Mesenchymal stem cell (in vitro differentiated cells and primary cell): Measurements from ENCODE around the gene NTRK2.

Experiments
- DNase-seq: peaks from one replicate; pipeline ENCODE4 v3.0.0-alpha.2; 2013
- H2AFZ ChIP-seq: one replicate; pipeline ENCODE4 v1.6.1; 2013; ENCODE audit warnings: low read depth, mild to moderate bottlenecking, control low read depth, inconsistent platforms, low read length, moderate library complexity
- H2AK5ac ChIP-seq: 2 replicates; pipeline ENCODE4 v1.6.1; 2013; ENCODE audit warnings: low read length, moderate library complexity, mild to moderate bottlenecking, inconsistent platforms; ENCODE audit not compliant: severe bottlenecking
- H2BK120ac ChIP-seq: one replicate; pipeline ENCODE4 v1.6.1; 2013; ENCODE audit warnings: low read depth, mild to moderate bottlenecking, inconsistent platforms, low read length, moderate library complexity
- H2BK12ac ChIP-seq, 2 experiments: one replicate each; pipeline ENCODE4 v1.6.1; 2013; ENCODE audit warnings: inconsistent platforms in 2 of 2, low read length in 2 of 2, mild to moderate bottlenecking in 2 of 2, moderate library complexity in 2 of 2, control low read depth in 1 of 2
- H2BK15ac ChIP-seq: one replicate; pipeline ENCODE4 v1.6.1; 2013; ENCODE audit warnings: mild to moderate bottlenecking, low read depth, inconsistent platforms; ENCODE audit not compliant: poor library complexity, severe bottlenecking
- H2BK5ac ChIP-seq: 2 replicates; pipeline ENCODE4 v1.6.1; 2013; ENCODE audit warnings: low read depth, mild to moderate bottlenecking, low read length, control low read depth, inconsistent platforms; ENCODE audit not compliant: poor library complexity, severe bottlenecking
- H3K14ac ChIP-seq, 2 experiments: one replicate each; pipeline ENCODE4 v1.6.1; 2013; ENCODE audit warnings: inconsistent platforms in 2 of 2, low read length in 2 of 2, control low read depth in 1 of 2, mild to moderate bottlenecking in 1 of 2, moderate library complexity in 1 of 2
- H3K18ac ChIP-seq, 2 experiments: one replicate each; pipeline ENCODE4 v1.6.1; 2013; ENCODE audit warnings: inconsistent platforms in 2 of 2, low read length in 2 of 2, control low read depth in 1 of 2, low read depth in 1 of 2, mild to moderate bottlenecking in 1 of 2
- H3K23ac ChIP-seq, 2 experiments: one replicate each; pipeline ENCODE4 v1.6.1; 2013; ENCODE audit warnings: inconsistent platforms in 2 of 2, low read length in 2 of 2, mild to moderate bottlenecking in 2 of 2, moderate library complexity in 2 of 2, control low read depth in 1 of 2
- H3K27ac ChIP-seq: 2 replicates; pipeline ENCODE4 v1.5.1; 2013; ENCODE audit warnings: mild to moderate bottlenecking, moderate library complexity, low read length, control low read depth, inconsistent platforms; ENCODE audit not compliant: poor library complexity, severe bottlenecking
- H3K27me3 ChIP-seq, 2 experiments: 2 replicates each; pipeline versions ENCODE4 v1.6.1 to v1.7.0; 2013; ENCODE audit warnings: low read length in 2 of 2, mild to moderate bottlenecking in 2 of 2, moderate library complexity in 2 of 2, control low read depth in 1 of 2, inconsistent platforms in 1 of 2; ENCODE audit not compliant: control insufficient read depth in 1 of 2, insufficient read depth in 1 of 2
- H3K36me3 ChIP-seq, 2 experiments: 2 replicates each; pipeline versions ENCODE4 v1.6.1 to v1.7.0; 2013; ENCODE audit warnings: low read length in 2 of 2, control low read depth in 1 of 2, inconsistent platforms in 1 of 2, low read depth in 1 of 2, mild to moderate bottlenecking in 1 of 2; ENCODE audit not compliant: insufficient read depth in 2 of 2, control insufficient read depth in 1 of 2
- H3K4ac ChIP-seq, 2 experiments: one replicate each; pipeline ENCODE4 v1.6.1; 2013; ENCODE audit warnings: inconsistent platforms in 2 of 2, low read length in 2 of 2, mild to moderate bottlenecking in 2 of 2, moderate library complexity in 2 of 2, control low read depth in 1 of 2, low read depth in 1 of 2
- H3K4me1 ChIP-seq: 2 replicates; pipeline ENCODE4 v1.6.1; 2013; ENCODE audit warnings: low read depth, low read length, control low read depth; ENCODE audit not compliant: control insufficient read depth, insufficient read depth
- H3K4me2 ChIP-seq: 2 replicates; pipeline ENCODE4 v1.6.1; 2013; ENCODE audit warnings: low read length, mild to moderate bottlenecking, inconsistent platforms; ENCODE audit not compliant: poor library complexity, severe bottlenecking
- H3K4me3 ChIP-seq, 2 experiments: 2 replicates each; pipeline versions ENCODE4 v1.5.1 to v1.7.0; 2013; ENCODE audit warnings: low read length in 2 of 2, mild to moderate bottlenecking in 2 of 2, control low read depth in 1 of 2, low read depth in 1 of 2; ENCODE audit not compliant: insufficient read depth in 1 of 2
- H3K79me1 ChIP-seq: replicated peaks from 2 replicates; pipeline ENCODE4 v1.6.1; 2013; ENCODE audit warnings: mild to moderate bottlenecking, control low read depth, low read length, inconsistent platforms; ENCODE audit not compliant: poor library complexity, severe bottlenecking
- H3K9ac ChIP-seq: 2 replicates; pipeline ENCODE4 v1.7.0; 2013; ENCODE audit warnings: mild to moderate bottlenecking, low read length, moderate library complexity
- H3K9me3 ChIP-seq: 2 replicates; pipeline ENCODE4 v1.7.0; 2013; ENCODE audit warnings: mild to moderate bottlenecking, low read length; ENCODE audit not compliant: control insufficient read depth
- H4K8ac ChIP-seq: one replicate; pipeline ENCODE4 v1.6.1; 2013; ENCODE audit warnings: inconsistent platforms, mild to moderate bottlenecking, low read length, moderate library complexity
- H4K91ac ChIP-seq: one replicate; pipeline ENCODE4 v1.6.1; 2013; ENCODE audit warnings: mild to moderate bottlenecking, low read length, inconsistent platforms
- WGBS: methylation state at CpG from one replicate; pipeline ENCODE4 v1.1.7; 2013; ENCODE audit warnings: mixed read lengths; 5-methylcytosine and 5-hydroxymethylcytosine counted together

The NTRK2 gene

GRCh38 chr9:85014292-85014691 lies 344.8 kb downstream of the NTRK2 start:
- Histone ChIP-seq H3K14ac (peak overlapping the region in 1 of 2 experiments; percentile 48), H3K4me3 (no peak overlapping the region), H2BK15ac (no peak overlapping the region), H2AFZ (no peak overlapping the region), H4K91ac (no peak overlapping the region), H2AK5ac (no peak overlapping the region), H3K23ac (no peak overlapping the region), H2BK12ac (no peak overlapping the region), H3K4ac (no peak overlapping the region), H3K36me3 (no peaks in the 10 kb centered on the region), H4K8ac (no peak overlapping the region), H3K4me1 (no peaks in the 10 kb centered on the region), H3K27me3 (peaks cover 0 to 6% of the 10 kb centered on the region in 2 experiments), H3K18ac (no peak overlapping the region), H3K9ac (no peak overlapping the region), H3K4me2 (no peak overlapping the region), H3K9me3 (peaks cover 2% of the 10 kb centered on the region), H3K27ac (no peak overlapping the region), H2BK5ac (no peak overlapping the region), H2BK120ac (no peak overlapping the region), H3K79me1 (no peaks in the 10 kb centered on the region)
- 92% methylated on average over 6 of the region's 7 CpGs for WGBS
- no peak for DNase-seq

GRCh38 chr9:85016384-85017006 lies 347.0 kb downstream of the NTRK2 start:
- no peak overlapping the region for H3K4me2 ChIP-seq
- H3K14ac ChIP-seq: no peak overlapping the region
- H3K27me3 ChIP-seq: no peaks in the 10 kb centered on the region
- 20% methylated on average over 1 of the region's 3 CpGs for WGBS
- no peak overlapping the region for H3K4me3 ChIP-seq
- H2BK120ac ChIP-seq: no peak overlapping the region
- H3K9ac ChIP-seq: no peak overlapping the region
- H3K27ac ChIP-seq: no peak overlapping the region
- peaks cover 2% of the 10 kb centered on the region for H3K9me3 ChIP-seq
- H3K4me1 ChIP-seq: no peaks in the 10 kb centered on the region
- no peak overlapping the region for H3K4ac ChIP-seq
- no peak overlapping the region for H4K8ac ChIP-seq
- no peak overlapping the region for H3K18ac ChIP-seq
- DNase-seq: no peak
- no peaks in the 10 kb centered on the region for H3K36me3 ChIP-seq
- no peak overlapping the region for H2AK5ac ChIP-seq
- no peaks in the 10 kb centered on the region for H3K79me1 ChIP-seq
- no peak overlapping the region for H2BK12ac ChIP-seq
- H4K91ac ChIP-seq: no peak overlapping the region
- H2BK15ac ChIP-seq: no peak overlapping the region
- no peak overlapping the region for H2AFZ ChIP-seq
- H2BK5ac ChIP-seq: no peak overlapping the region
- H3K23ac ChIP-seq: no peak overlapping the region

- H4K8ac ChIP-seq: no peak overlapping the region
- H2BK15ac ChIP-seq: no peak overlapping the region
- no peak overlapping the region for H3K4ac ChIP-seq
- no peak overlapping the region for H2AFZ ChIP-seq
- H2BK5ac ChIP-seq: no peak overlapping the region
- H3K27me3 ChIP-seq: no peaks in the 10 kb centered on the region
- H2BK12ac ChIP-seq: no peak overlapping the region
- H3K27ac ChIP-seq: no peak overlapping the region
- no peak overlapping the region for H2AK5ac ChIP-seq
- H3K4me2 ChIP-seq: no peak overlapping the region
- H3K4me1 ChIP-seq: no peaks in the 10 kb centered on the region
- H3K36me3 ChIP-seq: no peaks in the 10 kb centered on the region
- H4K91ac ChIP-seq: no peak overlapping the region
- DNase-seq: no peak
- H3K79me1 ChIP-seq: no peaks in the 10 kb centered on the region
- no peak overlapping the region for H3K14ac ChIP-seq
- no peak overlapping the region for H2BK120ac ChIP-seq
- H3K23ac ChIP-seq: no peak overlapping the region
- H3K9me3 ChIP-seq: peaks cover 1% of the 10 kb centered on the region
- no peak overlapping the region for H3K9ac ChIP-seq
- 94% methylated on average over 2 of the region's 2 CpGs for WGBS
- H3K18ac ChIP-seq: no peak overlapping the region
- no peak overlapping the region for H3K4me3 ChIP-seq
Measured at GRCh38 chr9:85020791-85021190, 351.3 kb downstream of the NTRK2 start.

- Histone ChIP-seq H3K9ac (no peak overlapping the region), H3K27me3 (no peaks in the 10 kb centered on the region), H3K9me3 (no peaks in the 10 kb centered on the region), H3K27ac (no peak overlapping the region), H4K91ac (no peak overlapping the region), H3K14ac (no peak overlapping the region), H2BK120ac (no peak overlapping the region), H3K4me3 (no peak overlapping the region), H3K4me2 (no peak overlapping the region), H4K8ac (no peak overlapping the region), H2AFZ (no peak overlapping the region), H3K18ac (no peak overlapping the region), H2BK15ac (no peak overlapping the region), H3K4ac (no peak overlapping the region), H3K4me1 (no peaks in the 10 kb centered on the region), H2BK12ac (no peak overlapping the region), H3K36me3 (no peaks in the 10 kb centered on the region), H2BK5ac (no peak overlapping the region), H3K23ac (no peak overlapping the region), H3K79me1 (no peaks in the 10 kb centered on the region), H2AK5ac (no peak overlapping the region)
- no peak for DNase-seq
- WGBS: 69% methylated on average over 3 of the region's 4 CpGs
Measured at GRCh38 chr9:85021686-85022085, 352.2 kb downstream of the NTRK2 start.
